Non-pigmented ciliary epithelial cell (primary cell): ENCODE measurements around the gene ZNF317.
A peak's percentile ranks its signal among the peaks of the same experiment; 100 is the strongest.
"Not testable (repeated sequence)": the region's sequence is repeated elsewhere in the genome, so short reads cannot be mapped to it uniquely, and the experiment has no call there.

Experiments
- DNase-seq: peaks from one replicate; pipeline ENCODE4 v3.0.0-alpha.2; 2010; ENCODE audit warnings: low read depth

The ZNF317 gene

GRCh38 chr19:9175326-9175725, 35.1 kb downstream of the ZNF317 start:
- no peak for DNase-seq

GRCh38 chr19:9178901-9179300, 38.7 kb downstream of the ZNF317 start, which contains the start of gene OR7D2:
Gene OR7D2, plus strand, starts transcription at chr19:9178979. Its CDS starts 6,803 bp downstream, at chr19:9185782.
- no peak for DNase-seq

- no peak for DNase-seq
Measured at GRCh38 chr19:9183000-9183399, 42.8 kb downstream of the ZNF317 start.

- DNase-seq: no peak
Measured at GRCh38 chr19:9187191-9187590, 47.0 kb downstream of the ZNF317 start.

GRCh38 chr19:9189535-9189934, 49.3 kb downstream of the ZNF317 start:
- no peak for DNase-seq

- not testable (repeated sequence) for DNase-seq
Measured at GRCh38 chr19:9198044-9198443, 57.8 kb downstream of the ZNF317 start.

GRCh38 chr19:9205501-9206113, 65.4 kb downstream of the ZNF317 start:
- DNase-seq: peak; percentile 8
